Measurements from ENCODE around the gene TMEM18. TPM values are rescaled to one million over a fixed set of nuclear protein-coding genes. Genes with fewer than 3 reads are reported as not detected.
"Not testable (repeated sequence)": the region's sequence is repeated elsewhere in the genome, so short reads cannot be mapped to it uniquely, and the experiment has no call there.

Gene TMEM18
- total RNA-seq, 4 donors from 2014 or later: 8.7 to 27.3 (median 10.2) TPM

DNA sequence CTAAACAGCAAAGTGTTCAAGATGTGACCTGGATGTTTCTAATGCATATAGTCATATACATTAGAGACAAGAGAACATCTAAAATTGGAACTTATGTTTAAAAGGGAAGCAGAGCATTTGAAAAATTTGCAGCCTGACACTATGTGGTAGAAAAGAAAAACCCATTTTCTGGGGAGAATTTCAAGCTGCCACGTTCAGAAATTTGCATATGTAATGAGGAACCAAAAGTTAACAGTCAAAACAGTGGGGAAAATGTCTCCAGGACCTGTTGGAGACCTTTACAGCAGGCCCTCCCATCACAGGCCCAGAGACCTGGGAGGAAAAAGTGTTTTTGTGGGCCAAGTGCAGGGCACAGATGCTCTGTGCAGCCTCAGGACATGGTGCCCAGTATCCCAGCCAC, 8.2 kb upstream of the TMEM18 start:
- Histone ChIP-seq H3K4me1 (no peaks in the 10 kb centered on the region), H3K27me3 (peaks cover 0 to 10% (median 0%) of the 10 kb centered on the region in 4 donors), H3K27ac (replicated peaks in 1 of 4) (no peak overlapping the region), H3K4me3 (no peak overlapping the region), H3K36me3 (no peaks in the 10 kb centered on the region), H3K9me3 (peaks cover 0 to 3% (median 0%) of the 10 kb centered on the region in 4 donors)
- no peak for DNase-seq (ENCODE audit: extremely low spot score)
- TF ChIP-seq, protein P1, sequence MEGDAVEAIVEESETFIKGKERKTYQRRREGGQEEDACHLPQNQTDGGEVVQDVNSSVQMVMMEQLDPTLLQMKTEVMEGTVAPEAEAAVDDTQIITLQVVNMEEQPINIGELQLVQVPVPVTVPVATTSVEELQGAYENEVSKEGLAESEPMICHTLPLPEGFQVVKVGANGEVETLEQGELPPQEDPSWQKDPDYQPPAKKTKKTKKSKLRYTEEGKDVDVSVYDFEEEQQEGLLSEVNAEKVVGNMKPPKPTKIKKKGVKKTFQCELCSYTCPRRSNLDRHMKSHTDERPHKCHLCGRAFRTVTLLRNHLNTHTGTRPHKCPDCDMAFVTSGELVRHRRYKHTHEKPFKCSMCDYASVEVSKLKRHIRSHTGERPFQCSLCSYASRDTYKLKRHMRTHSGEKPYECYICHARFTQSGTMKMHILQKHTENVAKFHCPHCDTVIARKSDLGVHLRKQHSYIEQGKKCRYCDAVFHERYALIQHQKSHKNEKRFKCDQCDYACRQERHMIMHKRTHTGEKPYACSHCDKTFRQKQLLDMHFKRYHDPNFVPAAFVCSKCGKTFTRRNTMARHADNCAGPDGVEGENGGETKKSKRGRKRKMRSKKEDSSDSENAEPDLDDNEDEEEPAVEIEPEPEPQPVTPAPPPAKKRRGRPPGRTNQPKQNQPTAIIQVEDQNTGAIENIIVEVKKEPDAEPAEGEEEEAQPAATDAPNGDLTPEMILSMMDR (IDR thresholded peaks at IDR 0.05): no peak
- TF ChIP-seq POLR2AphosphoS5 (IDR thresholded peaks at IDR 0.05): no peak
- TF ChIP-seq POLR2A (IDR thresholded peaks at IDR 0.05; ENCODE audit: low read depth): no peak
- TF ChIP-seq EP300 (IDR thresholded peaks at IDR 0.05): no peak
- 65% methylated on average over 1 of the region's 1 CpG for WGBS
- intact Hi-C loops (cut with DNase I): no loop called here

DNA sequence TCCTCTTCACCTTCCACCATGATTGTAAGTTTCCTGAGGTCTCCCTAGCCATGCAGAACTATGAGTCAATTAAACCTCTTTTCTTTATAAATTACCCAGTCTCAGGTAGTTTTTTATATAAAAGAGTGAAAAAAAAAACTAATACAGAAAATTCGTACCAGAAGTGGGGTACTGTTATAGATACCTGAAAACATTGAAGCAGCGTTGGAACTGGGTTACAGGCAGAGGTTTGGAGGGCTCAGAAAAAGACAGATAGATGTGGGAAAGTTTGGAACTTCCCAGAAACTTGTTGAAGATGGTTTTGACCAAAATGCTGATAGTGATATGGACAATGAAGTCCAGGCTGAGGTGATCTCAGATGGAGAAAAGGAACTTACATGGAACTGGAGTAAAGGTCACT, 7.7 kb upstream of the TMEM18 start:
- H3K4me1 ChIP-seq; H3K36me3 ChIP-seq; intact Hi-C loops (cut with DNase I); H3K27me3 ChIP-seq; H3K27ac ChIP-seq (replicated peaks in 1 of 4); H3K9me3 ChIP-seq; H3K4me3 ChIP-seq: not testable (repeated sequence)
- WGBS: 91% methylated on average over 2 of the region's 2 CpGs
- DNase-seq (ENCODE audit: extremely low spot score): peak; percentile 4

DNA sequence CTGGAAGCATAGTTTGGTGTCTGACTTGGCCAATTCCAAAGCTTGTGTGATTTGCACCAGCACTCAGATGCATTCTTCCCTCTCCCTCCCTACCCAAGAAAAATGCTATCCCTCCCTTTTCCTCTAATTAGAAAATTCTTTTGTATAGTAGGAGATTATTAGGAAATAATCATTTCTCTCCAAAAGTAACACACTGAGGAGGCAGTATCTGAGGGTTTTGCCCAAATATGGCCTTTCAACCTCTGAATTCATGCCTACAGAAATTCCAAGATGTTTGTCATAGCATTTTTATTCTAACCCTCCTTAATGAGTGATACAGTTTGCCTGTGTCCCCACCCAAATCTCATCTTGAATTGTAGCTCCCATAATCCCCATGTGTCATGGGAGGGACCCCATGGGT, 5.0 kb upstream of the TMEM18 start:
- H3K4me1 ChIP-seq: peaks cover 6 to 8% (median 7%) of the 10 kb centered on the region in 4 donors
- H3K27me3 ChIP-seq: no peaks in the 10 kb centered on the region
- peaks cover 0 to 3% (median 0%) of the 10 kb centered on the region in 4 donors for H3K9me3 ChIP-seq
- no peak for DNase-seq (ENCODE audit: extremely low spot score)
- no peak overlapping the region for H3K27ac ChIP-seq (replicated peaks in 1 of 4)
- TF ChIP-seq, protein P1 (IDR thresholded peaks at IDR 0.05): no peak
- no peak for TF ChIP-seq POLR2AphosphoS5 (IDR thresholded peaks at IDR 0.05)
- no peak for TF ChIP-seq EP300 (IDR thresholded peaks at IDR 0.05)
- no peak for TF ChIP-seq POLR2A (IDR thresholded peaks at IDR 0.05; ENCODE audit: low read depth)
- no peaks in the 10 kb centered on the region for H3K36me3 ChIP-seq
- intact Hi-C loops (cut with DNase I): no loop called here
- H3K4me3 ChIP-seq: no peak overlapping the region

DNA sequence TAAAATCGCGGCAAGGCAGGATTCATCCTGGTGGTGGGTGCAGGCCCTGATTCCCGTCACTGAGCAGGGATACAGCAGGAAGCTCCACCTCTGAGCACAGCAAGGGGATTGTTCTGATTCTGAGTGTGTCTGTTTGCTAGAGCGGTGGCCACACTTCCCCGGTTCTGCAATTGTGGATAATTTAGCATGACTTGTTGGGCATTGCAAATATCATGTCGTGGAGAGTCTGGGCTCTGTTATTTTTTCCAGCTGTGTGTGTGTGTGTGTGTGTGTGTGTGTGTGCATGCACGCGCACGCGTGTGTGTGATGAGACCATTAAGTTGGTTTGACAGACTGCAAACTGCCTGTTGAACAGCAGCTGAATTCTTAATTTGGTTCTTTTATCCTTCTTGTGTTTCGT, 4.1 kb upstream of the TMEM18 start:
- Histone ChIP-seq H3K27ac (replicated peaks in 1 of 4) (no peak overlapping the region), H3K9me3 (peaks cover 0 to 3% (median 0%) of the 10 kb centered on the region in 4 donors), H3K4me1 (peaks cover 6 to 10% (median 9%) of the 10 kb centered on the region in 4 donors), H3K27me3 (no peaks in the 10 kb centered on the region), H3K4me3 (no peak overlapping the region), H3K36me3 (no peaks in the 10 kb centered on the region)
- 76% methylated on average over 11 of the region's 11 CpGs for WGBS
- TF ChIP-seq POLR2AphosphoS5 (IDR thresholded peaks at IDR 0.05) (no peak), POLR2A (IDR thresholded peaks at IDR 0.05; ENCODE audit: low read depth) (no peak), EP300 (IDR thresholded peaks at IDR 0.05) (no peak)
- TF ChIP-seq, protein P1 (IDR thresholded peaks at IDR 0.05): no peak
- intact Hi-C loops (cut with DNase I): no loop called here
- peak; percentile 47 for DNase-seq (ENCODE audit: extremely low spot score)

DNA sequence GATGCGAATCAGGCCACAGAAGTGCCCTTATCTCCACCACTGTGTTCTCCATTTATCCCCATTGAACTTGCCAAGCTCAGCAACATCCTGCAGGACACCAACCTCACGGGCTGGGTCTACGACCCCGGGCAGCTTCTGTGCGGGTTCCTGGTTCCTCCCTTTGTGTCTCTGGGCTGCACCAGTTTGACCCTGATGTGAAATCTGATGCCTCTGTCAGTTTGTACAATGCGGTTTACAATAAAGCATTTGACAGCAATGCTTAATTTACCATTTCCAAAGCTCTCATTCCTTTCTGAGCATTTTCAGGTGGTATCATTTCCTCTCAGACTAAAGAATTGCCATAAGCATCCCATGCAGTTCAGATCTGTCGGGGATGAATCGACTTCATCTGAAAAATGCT, 3.3 kb upstream of the TMEM18 start:
- intact Hi-C loops (cut with DNase I): no loop called here
- Histone ChIP-seq H3K4me1 (peaks cover 13 to 18% (median 17%) of the 10 kb centered on the region in 4 donors), H3K9me3 (peaks cover 0 to 1% (median 0%) of the 10 kb centered on the region in 4 donors), H3K27ac (replicated peaks in 1 of 4) (no peak overlapping the region), H3K4me3 (no peak overlapping the region), H3K36me3 (no peaks in the 10 kb centered on the region), H3K27me3 (no peaks in the 10 kb centered on the region)
- 90% methylated on average over 8 of the region's 8 CpGs for WGBS
- TF ChIP-seq, protein P1 (IDR thresholded peaks at IDR 0.05): no peak
- no peak for TF ChIP-seq EP300 (IDR thresholded peaks at IDR 0.05)
- TF ChIP-seq POLR2A (IDR thresholded peaks at IDR 0.05; ENCODE audit: low read depth): no peak
- TF ChIP-seq POLR2AphosphoS5 (IDR thresholded peaks at IDR 0.05): no peak
- DNase-seq (ENCODE audit: extremely low spot score): no peak

Data from esophagus muscularis mucosa (tissue), 4 donors.